ENCODE measurements around the gene SPDYE6.
"Not testable (repeated sequence)": the region's sequence is repeated elsewhere in the genome, so short reads cannot be mapped to it uniquely, and the experiment has no call there.

DNA sequence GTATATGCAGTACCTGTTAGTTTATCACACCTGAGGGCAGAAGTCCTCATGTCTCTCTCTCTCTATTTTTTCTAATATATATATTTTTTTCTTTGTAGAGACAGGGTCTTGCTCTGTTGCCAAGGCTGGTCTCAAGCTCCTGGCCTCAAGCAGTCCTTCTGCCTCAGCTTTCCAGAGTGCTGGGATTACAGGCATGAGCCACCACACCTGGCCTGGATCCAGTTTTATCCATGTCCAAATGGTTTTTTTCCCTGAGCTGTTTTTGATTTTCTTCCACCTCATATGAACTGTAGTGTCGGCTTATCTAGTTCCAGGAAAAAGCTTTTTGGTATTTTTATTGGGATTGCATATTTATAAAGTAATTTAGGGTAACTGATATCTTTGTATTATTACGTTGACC is 16.6 kb upstream of the SPDYE6 start:
- TF ChIP-seq MXI1 (IDR thresholded peaks at IDR 0.05; ENCODE audit: borderline replicate concordance, low read depth, low read length), result not testable (repeated sequence)
- TF ChIP-seq, protein P1, sequence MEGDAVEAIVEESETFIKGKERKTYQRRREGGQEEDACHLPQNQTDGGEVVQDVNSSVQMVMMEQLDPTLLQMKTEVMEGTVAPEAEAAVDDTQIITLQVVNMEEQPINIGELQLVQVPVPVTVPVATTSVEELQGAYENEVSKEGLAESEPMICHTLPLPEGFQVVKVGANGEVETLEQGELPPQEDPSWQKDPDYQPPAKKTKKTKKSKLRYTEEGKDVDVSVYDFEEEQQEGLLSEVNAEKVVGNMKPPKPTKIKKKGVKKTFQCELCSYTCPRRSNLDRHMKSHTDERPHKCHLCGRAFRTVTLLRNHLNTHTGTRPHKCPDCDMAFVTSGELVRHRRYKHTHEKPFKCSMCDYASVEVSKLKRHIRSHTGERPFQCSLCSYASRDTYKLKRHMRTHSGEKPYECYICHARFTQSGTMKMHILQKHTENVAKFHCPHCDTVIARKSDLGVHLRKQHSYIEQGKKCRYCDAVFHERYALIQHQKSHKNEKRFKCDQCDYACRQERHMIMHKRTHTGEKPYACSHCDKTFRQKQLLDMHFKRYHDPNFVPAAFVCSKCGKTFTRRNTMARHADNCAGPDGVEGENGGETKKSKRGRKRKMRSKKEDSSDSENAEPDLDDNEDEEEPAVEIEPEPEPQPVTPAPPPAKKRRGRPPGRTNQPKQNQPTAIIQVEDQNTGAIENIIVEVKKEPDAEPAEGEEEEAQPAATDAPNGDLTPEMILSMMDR (conservative IDR thresholded peaks at IDR 0.05; ENCODE audit: low read depth, low read length), result not testable (repeated sequence)

All from IMR-90 (cell line).